Stimulated activated CD4-positive, alpha-beta T cell treated with anti-CD3 and anti-CD28 coated beads, Interleukin-12 subunit alpha, Interleukin-12 subunit beta, amount 100 ng/mL, for 4 hours (primary cell): ENCODE data around the gene SIRPA.
A peak's percentile ranks its signal among the peaks of the same experiment; 100 is the strongest.

Experiments used
- DNase-seq: peaks from one replicate; pipeline ENCODE4 v3.0.0-alpha.2; 2020

Gene SIRPA

DNA sequence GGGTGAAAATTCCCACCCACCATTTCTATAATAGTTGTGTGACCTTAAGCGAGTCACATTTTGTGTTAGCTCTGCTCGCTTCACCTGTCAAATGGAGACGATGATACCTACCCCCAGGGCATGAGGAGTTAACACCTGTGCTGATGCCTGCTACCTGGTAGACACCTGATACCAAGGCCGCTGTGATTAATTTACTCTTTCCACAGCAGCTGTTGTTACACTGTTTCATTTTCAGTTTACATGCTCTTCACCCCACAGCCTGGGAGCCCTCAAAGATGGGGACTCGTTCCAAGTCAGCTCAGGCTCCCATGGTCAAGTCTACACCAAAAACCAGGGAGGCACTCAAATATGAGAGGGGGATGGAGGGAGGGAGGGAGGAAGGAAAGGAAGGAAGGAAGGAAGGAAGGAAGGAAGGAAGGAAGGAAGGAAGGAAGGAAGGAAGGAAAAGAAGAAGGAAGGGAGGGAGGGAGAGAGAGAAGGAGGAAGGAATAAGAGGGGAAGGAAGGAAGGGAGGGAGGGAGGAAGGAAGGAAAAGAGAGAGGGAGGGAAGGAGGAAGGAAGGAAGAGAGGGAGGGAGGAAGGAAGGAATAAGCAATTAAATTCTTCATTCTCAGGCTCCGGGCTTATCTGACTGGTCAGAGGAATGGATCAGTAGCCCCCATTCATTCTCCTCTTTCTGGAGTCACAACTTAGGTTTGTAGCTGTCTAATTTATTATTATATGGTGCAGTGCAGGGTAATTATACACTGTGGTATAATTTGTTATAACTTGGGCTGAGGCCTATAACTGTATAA, 57.7 kb downstream of the SIRPA start:
- DNase-seq = no peak

DNA sequence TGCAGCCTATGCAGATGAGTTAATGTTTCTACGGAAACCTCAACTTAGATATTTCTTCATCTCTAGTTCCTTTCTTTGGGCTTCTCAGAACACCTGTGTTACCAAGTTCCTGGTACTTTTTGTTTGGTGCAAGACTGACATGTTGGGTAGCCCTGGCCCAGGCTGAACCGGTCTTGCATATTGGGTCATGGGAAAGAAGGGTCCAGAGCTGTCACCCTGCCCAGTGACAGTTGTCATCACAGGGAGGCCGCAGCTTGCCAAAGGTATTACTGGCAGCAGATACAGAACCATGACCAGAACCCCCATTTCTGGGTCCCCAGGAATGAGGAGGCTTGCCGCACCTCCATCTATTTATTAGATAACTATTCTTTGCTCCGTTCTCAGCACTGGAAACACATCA, 58.4 kb downstream of the SIRPA start:
- no peak for DNase-seq

DNA sequence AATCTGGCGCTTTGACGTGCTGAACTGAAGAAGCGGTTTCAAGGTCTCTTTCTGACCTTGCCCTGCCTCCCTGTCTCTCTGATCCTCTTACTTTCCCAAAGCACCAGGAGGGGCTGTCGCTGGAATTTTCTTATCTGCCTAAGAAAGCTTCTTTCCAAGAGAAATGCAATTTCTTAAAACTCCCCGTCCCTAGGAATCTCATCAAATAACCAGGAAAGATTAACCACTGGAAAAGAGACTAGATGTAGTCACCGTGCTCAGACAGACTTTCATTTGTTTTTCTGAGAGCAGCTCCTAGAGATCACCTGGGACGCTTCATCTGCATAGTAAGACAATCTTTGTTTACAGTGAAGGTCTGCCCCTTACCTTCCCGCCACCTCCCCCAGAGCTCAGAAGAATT, 60.0 kb downstream of the SIRPA start:
- DNase-seq = no peak

DNA sequence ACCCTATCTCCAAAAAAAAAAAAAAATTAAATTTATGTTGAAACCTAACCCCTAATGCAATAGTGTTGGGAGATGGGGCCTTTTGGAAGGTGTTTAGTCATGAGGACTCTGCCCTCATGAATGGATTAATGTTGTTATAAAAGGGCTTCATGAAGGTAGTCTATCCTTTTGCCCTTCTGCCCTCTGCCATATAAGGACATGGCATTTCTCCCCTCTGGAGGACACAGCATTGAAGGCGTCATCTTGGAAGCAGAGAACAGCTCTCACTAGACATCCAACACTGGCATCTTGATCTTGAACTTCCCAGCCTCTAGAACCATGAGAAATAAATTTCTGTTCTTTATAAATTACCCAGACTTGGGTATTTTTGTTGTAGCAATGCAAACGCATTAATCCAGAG, 63.2 kb downstream of the SIRPA start:
- no peak for DNase-seq

DNA sequence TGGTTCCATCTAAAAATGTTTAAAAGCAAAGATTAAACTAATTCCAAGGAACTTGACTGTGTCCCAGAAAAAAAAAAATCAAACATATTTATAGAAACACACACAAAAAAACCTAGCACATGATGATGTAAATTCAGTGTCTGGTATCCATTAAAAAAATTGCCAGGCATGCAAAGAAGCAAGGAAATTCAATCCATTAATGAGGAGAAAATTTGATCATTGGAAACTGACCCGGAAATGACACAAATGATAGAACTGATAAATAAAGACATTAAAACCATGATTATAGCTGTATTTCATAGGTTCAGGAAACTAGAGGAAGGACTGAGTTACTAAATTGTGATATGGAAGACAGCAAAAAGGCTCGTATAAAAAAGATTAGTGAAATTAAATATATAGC, 63.9 kb downstream of the SIRPA start:
- no peak for DNase-seq

DNA sequence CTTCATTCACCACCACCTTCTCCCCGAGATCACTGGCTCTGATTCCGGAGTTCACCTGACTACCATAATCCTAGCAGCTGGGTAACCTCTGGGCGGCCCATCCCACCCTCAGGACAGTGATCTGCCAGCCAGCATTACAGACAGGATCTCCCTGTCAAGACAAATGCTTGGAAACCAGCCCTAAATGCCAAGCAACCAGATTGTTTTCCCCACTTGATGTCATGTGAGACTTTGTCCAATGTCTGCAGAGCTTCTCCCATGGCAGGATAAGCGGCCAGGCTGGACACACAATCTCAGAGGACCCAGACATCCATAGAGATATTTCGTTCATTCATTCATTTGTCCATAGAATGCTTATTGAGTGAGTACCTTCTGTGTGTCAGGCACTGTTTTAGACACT, 66.2 kb downstream of the SIRPA start:
- DNase-seq = no peak

DNA sequence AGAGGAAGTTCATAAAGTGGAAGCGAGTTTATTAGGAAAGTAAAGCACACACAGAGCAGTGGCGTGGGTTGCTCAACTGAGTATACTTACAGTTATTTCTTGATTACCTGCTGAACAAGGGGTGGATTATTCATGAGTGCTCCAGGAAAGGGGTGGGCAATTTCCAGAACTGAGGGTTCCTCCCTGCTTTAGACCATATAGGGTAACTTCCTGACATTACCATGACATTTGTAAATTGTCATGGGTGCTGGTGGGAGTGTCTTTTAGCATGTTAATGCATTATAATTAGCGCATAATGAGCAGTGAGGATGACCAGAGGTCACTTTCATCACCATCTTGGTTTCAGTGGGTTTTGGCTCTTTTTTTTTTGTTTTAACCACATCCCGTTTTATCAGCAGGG, 68.9 kb downstream of the SIRPA start:
- DNase-seq = no peak

DNA sequence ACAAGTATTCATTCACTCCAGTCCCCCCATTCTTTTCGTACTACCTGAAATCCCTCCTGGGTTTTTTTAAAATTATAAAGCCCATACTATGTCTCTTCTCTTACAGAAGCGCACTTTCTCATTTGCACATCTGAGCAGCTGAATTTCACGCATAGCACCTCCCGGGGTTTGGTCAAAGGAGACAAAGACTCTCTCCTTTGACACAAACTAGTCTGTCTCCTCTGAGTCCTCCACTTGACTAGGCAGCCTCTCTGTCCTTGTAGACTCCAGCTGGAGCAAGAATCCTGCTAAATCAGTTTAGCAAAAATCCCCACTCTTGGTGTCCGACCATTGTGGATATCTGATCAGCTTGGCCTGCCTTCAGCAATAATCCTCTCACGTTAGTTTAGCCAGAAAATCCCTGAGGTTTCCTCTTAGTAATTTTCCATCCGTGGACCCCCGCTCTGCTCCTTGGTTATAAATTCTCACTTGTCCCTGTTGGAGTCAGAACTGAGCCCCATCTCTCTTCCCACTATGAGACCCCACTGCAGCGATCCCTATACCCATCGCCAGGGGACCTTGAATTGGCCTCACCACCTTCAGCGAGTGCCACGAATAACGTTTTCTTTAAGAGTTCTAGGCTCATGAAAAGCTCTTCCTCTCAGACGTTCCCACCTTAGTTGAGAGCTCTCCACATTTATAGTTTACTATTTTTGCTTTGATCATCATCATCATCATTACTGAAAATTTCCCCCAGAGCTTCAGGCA, 69.6 kb downstream of the SIRPA start:
- peak; percentile 10 for DNase-seq

DNA sequence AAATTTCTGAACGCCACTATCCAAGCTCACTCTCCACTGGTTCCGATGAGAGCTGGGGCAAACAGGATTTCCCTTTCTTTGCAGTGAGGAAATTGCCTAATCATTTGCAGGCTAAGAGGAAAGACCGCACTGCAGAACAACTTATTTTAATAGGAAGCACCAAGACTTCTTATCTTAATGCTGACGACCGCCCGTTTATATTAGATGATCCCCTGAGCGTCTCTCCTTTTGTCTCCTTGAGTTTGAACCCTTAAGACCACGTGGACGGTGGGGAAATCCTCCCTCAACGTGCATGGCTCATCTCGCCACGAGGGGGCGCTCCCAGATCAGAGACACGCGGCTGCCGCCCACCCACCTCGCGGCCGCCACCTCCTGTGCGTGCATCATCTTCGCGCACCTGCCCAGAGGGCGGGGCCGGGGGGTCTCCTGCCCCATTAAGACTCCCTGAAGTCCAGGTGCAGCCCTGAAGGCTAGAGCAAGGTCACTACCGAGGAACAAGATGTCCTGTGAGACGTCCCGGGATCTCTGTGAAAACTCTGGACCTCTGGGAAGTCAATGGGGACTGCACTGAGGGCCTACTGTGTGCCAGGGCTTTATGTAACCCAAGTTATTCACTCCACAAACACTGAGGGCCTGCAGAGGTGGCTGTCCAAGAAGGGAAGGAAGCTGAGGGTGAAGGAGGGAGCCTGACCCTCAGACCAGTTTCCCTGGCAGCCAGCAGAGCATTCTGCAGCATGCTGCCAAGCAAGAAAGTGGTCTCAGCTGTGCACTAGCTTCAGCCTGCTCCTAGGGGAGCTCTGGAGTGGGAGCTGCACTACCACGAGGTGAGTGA, 70.5 kb downstream of the SIRPA start:
- peak; percentile 93 for DNase-seq

DNA sequence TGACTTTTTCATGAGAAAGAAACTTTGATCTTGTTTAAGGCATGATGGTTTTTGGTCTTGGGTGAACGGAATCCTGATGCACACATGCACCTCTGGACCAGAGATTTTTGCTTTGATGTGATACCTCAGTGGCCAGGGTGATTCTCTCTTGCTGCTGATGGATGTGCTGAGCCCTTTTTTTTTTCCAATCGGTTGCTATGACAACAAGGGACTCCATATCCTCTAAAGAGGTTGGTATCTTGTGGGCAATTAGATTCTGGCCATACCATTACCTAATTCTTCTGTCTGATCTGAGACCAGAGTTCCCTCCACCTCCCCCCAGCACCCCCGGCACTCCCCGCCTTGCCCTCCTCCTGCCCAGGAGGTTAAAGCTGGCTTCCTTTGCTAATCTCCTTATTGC, 73.8 kb downstream of the SIRPA start:
- no peak for DNase-seq

DNA sequence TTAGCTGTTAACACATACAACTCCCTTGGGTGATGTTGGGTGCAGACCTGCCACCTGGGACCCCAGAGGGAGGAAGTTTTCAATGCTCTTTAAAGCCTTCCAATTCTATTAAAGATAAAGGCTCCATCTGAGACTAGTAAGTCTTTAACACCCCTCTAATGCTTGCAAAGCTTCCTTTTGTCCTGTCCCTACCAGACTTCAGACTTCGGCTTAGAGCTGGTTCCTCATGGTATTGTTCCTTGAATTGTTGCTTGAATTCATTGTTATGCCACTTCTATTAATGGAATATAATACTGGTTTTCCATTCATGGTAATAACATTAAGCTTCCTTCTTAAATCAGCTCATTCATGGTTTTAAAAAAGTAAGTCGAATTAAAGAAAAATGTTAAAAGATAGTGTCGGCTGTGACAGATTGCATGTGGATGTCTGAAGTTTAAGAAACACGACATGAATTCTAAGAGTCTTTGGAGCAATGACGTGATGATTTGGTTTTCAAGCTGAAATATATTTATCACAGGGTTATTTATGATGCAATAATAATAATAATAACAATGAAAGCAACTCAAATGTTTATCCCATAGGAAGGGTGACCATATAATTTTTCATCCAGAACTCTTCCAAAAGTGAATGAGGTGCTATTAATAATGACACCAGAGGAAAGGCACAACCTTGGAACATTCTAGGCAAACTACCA, 76.8 kb downstream of the SIRPA start:
- DNase-seq = no peak

DNA sequence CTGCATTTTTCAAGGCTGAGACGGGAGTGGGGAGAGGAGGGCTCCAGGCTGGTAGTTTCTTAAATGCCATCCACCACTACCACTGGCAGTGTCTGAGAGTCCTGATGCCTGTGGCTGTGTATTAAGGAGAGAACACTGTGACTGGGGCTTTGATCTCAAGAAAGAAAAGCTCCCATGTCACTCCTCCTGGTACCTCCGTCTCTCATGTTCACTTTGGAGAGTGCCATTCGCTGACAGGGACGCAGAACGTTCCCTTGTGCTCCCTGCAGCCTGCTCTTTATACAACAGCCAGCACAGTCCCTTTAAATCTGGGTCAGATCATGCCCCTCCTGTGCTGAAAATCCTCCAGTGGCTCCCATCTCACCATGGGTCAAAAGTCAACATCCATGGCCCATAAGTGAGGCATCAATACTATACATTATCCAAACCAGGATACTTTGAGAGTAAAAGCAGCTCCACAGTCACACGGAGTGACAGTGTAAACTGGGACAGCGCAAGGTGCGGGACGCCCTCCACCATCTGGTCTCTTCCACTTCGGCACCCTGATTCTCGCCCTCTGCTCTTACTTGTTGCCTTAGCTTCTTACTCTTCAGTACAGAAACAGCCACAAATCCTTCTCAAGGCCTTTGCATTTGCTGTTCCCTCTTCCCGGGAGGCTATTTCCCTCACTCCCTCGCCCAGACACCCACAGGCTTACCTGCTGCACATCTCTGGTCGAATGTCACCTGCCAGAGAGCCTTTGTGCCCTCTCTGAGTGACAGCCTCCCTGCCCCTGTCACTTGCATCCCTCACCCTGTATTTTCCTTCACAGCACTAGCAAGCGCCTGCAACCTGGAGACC, 78.6 kb downstream of the SIRPA start:
- DNase-seq = no peak

DNA sequence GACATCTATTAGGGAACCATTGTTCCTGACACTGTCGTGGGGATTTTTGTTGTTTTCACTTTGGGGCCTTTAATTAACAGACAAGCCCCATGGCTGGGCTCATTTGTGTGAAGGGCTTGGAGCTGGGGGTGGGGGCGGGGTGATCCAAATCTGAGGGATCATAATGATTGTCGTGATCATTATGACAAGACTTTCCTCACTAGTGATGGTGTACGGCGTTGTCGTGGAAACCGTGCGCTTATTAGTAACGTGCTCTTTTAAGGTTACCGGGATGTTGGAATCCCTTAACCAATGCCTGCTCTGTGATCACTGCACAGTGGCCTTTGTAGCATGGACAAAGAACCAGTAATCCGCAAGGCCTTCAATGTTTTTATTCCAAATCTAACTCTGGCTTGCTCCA, 80.1 kb downstream of the SIRPA start:
- no peak for DNase-seq

DNA sequence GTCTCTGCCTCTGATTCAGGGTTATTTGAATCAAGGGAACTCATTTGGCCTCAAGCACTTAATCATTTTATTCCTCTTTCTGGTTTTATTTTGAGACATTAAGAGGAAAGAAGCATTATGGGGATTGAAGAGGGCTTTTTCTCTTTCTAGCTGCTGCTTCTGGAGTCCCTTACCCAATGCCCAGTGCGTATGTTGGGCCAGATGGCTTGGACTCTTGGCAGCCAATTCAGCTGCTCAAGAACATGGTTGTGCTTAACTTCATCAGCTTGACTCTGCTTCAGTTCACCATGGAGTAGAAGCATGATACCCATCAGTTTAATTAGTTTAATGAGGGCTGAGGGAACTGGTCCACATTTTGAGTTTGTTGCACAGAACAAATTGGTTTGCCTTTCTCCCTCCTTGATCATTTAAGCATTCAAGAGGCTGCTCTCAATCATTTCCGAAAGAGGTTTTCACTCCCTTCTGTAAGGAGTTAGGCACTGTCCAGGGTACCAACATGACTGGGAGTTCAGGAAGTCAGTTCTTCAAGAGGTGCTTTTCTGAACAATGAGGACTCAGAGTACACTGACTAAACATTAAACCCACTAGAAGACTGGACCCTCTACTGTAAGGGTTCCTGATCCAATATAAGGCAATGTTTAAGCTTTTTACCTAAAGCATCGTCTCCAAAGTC, 84.0 kb downstream of the SIRPA start:
- DNase-seq = no peak

DNA sequence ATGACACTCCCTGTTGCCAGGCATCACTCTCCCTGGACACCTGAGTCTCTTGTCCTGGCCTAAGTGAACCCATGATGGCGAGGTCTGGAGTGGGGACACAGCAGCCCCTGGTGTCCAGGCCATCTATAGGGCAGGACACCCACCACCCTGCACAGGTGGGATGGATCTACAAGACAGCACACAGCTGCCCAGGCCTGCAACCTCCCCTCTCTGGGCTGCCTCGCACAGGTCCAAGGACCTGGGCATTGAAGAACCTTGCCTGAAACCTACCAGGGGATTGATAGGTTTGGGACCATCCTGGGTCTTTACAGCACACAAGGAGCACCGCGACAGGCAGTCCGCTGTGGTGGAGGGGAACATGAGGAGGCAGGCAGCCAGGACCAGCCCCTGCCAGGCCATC, 87.5 kb downstream of the SIRPA start:
- DNase-seq = no peak

DNA sequence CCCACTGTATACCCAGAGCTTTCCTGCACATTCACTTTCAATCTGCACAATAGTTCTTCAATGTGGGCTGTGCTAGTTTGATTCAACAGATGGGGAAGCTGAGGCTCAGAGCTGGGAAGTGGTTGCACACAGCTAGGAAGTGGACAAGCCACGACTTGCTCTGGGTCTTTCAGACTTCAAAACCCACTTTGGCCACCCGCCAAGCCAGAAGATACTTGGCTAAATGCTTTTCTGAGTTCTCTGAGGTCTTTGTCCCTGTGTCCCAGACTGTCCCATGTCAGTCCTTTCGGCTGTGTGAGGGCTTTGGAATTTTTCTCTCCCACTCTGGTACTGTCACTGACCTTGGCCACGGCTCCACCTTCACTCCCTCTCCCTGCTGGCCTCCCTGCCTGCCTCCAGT, 88.1 kb downstream of the SIRPA start:
- no peak for DNase-seq

DNA sequence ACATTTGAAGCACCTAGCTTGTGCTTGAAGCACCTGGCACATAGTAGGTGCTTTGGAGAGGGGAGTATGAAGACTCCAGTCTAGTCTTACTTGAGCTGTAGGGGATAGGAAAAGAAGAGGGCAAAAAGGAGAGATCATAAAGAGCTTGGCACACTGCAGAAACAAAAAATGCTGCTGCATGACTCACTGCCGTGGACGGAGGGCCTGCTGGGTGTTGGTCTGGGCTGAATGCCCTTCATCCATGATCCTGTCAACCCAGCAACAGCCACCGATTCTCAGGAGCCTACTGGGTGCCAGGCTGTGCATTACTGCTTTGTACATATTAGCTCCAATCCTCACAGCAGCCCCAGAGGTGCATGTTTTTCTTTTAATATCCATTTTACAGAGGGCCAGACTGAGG, 92.6 kb downstream of the SIRPA start:
- no peak for DNase-seq
